PC-3 (cell line): ENCODE measurements around the gene NRBF2. TPM values are rescaled to one million over a fixed set of nuclear protein-coding genes. Genes with fewer than 3 reads are reported as not detected.

Experiments used
- ATAC-seq: fragments of 200-7000 bp; cut with Tn5 transposase; 2 replicates; pipeline ENCODE4 v1.9.1; 2020; ENCODE audit warnings: mild to moderate bottlenecking, moderate library complexity
- BruUV-seq: library from RNA; stranded (reverse); fragments of 400-500 nt; replicated peaks from 2 replicates; lab custom pipeline; 2021; lab: Mats Ljungman, UMichigan
- CTCF ChIA-PET: fragments of 300-600 bp; sonication (Branson Sonifier 250); formaldehyde crosslinking; loops from one replicate; lab custom pipeline; 2022; ENCODE audit warnings: antibody characterized with exemption; lab: Charles Lee
- POLR2A ChIA-PET: fragments of 300-600 bp; sonication (Branson Sonifier 250); formaldehyde crosslinking; loops from one replicate; lab custom pipeline; 2022; ENCODE audit warnings: antibody characterized with exemption; ENCODE audit not compliant: unreplicated experiment; lab: Charles Lee
- DNase-seq: peaks from one replicate; pipeline ENCODE4 v3.0.0-alpha.2; 2015
- H2AFZ ChIP-seq: fragments of 300-600 bp; sonication (generic); 2 replicates; pipeline ENCODE4 v1.6.0; 2016; ENCODE audit warnings: antibody characterized with exemption, low read length
- H3F3A ChIP-seq: fragments of 300-600 bp; sonication (generic); one replicate; pipeline ENCODE4 v1.6.0; 2017; ENCODE audit warnings: antibody characterized with exemption, low read length, control low read depth, mild to moderate bottlenecking; ENCODE audit not compliant: unreplicated experiment
- H3K27ac ChIP-seq: fragments of 300-600 bp; sonication (generic); 2 replicates; pipeline ENCODE4 v1.5.1; 2016; ENCODE audit warnings: mild to moderate bottlenecking, low read length
- H3K27me3 ChIP-seq: fragments of 300-600 bp; sonication (generic); 2 replicates; pipeline ENCODE4 v1.6.1; 2016; ENCODE audit warnings: low read length, mixed read lengths
- H3K36me3 ChIP-seq: fragments of 300-600 bp; sonication (generic); 2 replicates; pipeline ENCODE4 v1.6.1; 2016; ENCODE audit warnings: low read depth, mixed run types, low read length, mixed read lengths
- H3K4me1 ChIP-seq: fragments of 300-600 bp; sonication (generic); 2 replicates; pipeline ENCODE4 v1.5.1; 2016; ENCODE audit warnings: low read length; ENCODE audit not compliant: insufficient read depth
- H3K4me2 ChIP-seq: fragments of 300-600 bp; sonication (generic); 2 replicates; pipeline ENCODE4 v1.6.0; 2016; ENCODE audit warnings: low read length
- H3K4me3 ChIP-seq: fragments of 300-600 bp; sonication (generic); 2 replicates; pipeline ENCODE4 v1.5.1; 2016; ENCODE audit warnings: mild to moderate bottlenecking, low read length, mixed read lengths
- H3K79me2 ChIP-seq: fragments of 300-600 bp; sonication (generic); 2 replicates; pipeline ENCODE4 v1.6.1; 2017; ENCODE audit warnings: low read length, mixed read lengths
- H3K9ac ChIP-seq: fragments of 300-600 bp; sonication (generic); 2 replicates; pipeline ENCODE4 v1.6.0; 2016; ENCODE audit warnings: mild to moderate bottlenecking, low read length
- H3K9me2 ChIP-seq: fragments of 300-600 bp; sonication (generic); replicated peaks from 2 replicates; pipeline ENCODE4 v1.6.1; 2016; ENCODE audit warnings: mixed run types, low read length, mixed read lengths
- H3K9me3 ChIP-seq: fragments of 300-600 bp; sonication (generic); 2 replicates; pipeline ENCODE4 v1.6.1; 2016; ENCODE audit warnings: low read length, mixed read lengths
- H4K20me1 ChIP-seq: fragments of 300-600 bp; sonication (generic); 2 replicates; pipeline ENCODE4 v1.6.1; 2016; ENCODE audit warnings: low read length, mixed read lengths
- EZH2 ChIP-seq: fragments of 300-600 bp; sonication (generic); IDR thresholded peaks from one replicate; pipeline ENCODE4 v1.6.1; 2017; ENCODE audit warnings: antibody characterized with exemption, mild to moderate bottlenecking, low read length; ENCODE audit not compliant: unreplicated experiment
- EZH2phosphoT487 ChIP-seq: fragments of 300-600 bp; sonication (generic); IDR thresholded peaks from 2 replicates; pipeline ENCODE4 v1.6.1; 2018; ENCODE audit warnings: mild to moderate bottlenecking, antibody characterized with exemption, low read length, borderline replicate concordance
- intact Hi-C: fragments of 100-400 bp; cut with micrococcal nuclease; formaldehyde crosslinking; loops from 2 replicates; pipeline ENCODE4 v1.9.0; 2023
- total RNA-seq: library from RNA; depleted of rRNA; stranded (reverse); fragments of >200 nt; gene quantifications from 2 replicates; pipeline ENCODE4 v1.2.3, GENCODE V29; 2014
- TF ChIP-seq, protein P1 (sequence below): fragments of 300-600 bp; sonication (generic); conservative IDR thresholded peaks from 2 replicates; pipeline ENCODE4 v1.5.1; 2017; ENCODE audit warnings: antibody characterized with exemption, low read depth, mild to moderate bottlenecking, low read length

NRBF2 gene
- total RNA-seq, 1 experiment from 2014 or later = 44.4 TPM

GRCh38 chr10:63171255-63171855 is 38.2 kb downstream of the NRBF2 start:
- no peak overlapping the region for H2AFZ ChIP-seq
- H3F3A ChIP-seq = peaks cover 8% of the 10 kb centered on the region
- no peak overlapping the region for H3K9ac ChIP-seq
- CTCF ChIA-PET = interaction anchor here (1.0 kb wide), 1 partner anchor 549 kb away, joined by 3 read pairs; no protein-coding TSS in a partner anchor
- no peak overlapping the region for H3K4me2 ChIP-seq
- H3K36me3 ChIP-seq = peaks cover 89% of the 10 kb centered on the region
- no peak overlapping the region for H3K27ac ChIP-seq
- peaks cover 6% of the 10 kb centered on the region for H4K20me1 ChIP-seq
- H3K9me3 ChIP-seq = no peaks in the 10 kb centered on the region
- TF ChIP-seq EZH2phosphoT487 (no peak), EZH2 (no peak)
- TF ChIP-seq, protein P1, sequence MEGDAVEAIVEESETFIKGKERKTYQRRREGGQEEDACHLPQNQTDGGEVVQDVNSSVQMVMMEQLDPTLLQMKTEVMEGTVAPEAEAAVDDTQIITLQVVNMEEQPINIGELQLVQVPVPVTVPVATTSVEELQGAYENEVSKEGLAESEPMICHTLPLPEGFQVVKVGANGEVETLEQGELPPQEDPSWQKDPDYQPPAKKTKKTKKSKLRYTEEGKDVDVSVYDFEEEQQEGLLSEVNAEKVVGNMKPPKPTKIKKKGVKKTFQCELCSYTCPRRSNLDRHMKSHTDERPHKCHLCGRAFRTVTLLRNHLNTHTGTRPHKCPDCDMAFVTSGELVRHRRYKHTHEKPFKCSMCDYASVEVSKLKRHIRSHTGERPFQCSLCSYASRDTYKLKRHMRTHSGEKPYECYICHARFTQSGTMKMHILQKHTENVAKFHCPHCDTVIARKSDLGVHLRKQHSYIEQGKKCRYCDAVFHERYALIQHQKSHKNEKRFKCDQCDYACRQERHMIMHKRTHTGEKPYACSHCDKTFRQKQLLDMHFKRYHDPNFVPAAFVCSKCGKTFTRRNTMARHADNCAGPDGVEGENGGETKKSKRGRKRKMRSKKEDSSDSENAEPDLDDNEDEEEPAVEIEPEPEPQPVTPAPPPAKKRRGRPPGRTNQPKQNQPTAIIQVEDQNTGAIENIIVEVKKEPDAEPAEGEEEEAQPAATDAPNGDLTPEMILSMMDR = no peak
- no peaks in the 10 kb centered on the region for H3K4me1 ChIP-seq
- intact Hi-C loops = no loop called here
- no peak for DNase-seq
- no peaks in the 10 kb centered on the region for H3K9me2 ChIP-seq
- POLR2A ChIA-PET = no interaction called here
- BruUV-seq = no TSS peak
- no peaks in the 10 kb centered on the region for H3K27me3 ChIP-seq
- no peak overlapping the region for H3K4me3 ChIP-seq
- H3K79me2 ChIP-seq = no peaks in the 10 kb centered on the region
- no peak for ATAC-seq

GRCh38 chr10:63171926-63172325 is 38.8 kb downstream of the NRBF2 start:
- ChIA-PET CTCF (no interaction called here), POLR2A (no interaction called here)
- BruUV-seq = no TSS peak
- H3K4me2 ChIP-seq = no peak overlapping the region
- ATAC-seq = no peak
- intact Hi-C loops = no loop called here
- no peak overlapping the region for H2AFZ ChIP-seq
- no peaks in the 10 kb centered on the region for H3K4me1 ChIP-seq
- no peak overlapping the region for H3K4me3 ChIP-seq
- no peak for DNase-seq
- peaks cover 6% of the 10 kb centered on the region; the same call in 1 of the 2 replicates for H4K20me1 ChIP-seq
- TF ChIP-seq EZH2 (no peak), EZH2phosphoT487 (no peak)
- TF ChIP-seq, protein P1 = no peak
- peaks cover 92% of the 10 kb centered on the region for H3K36me3 ChIP-seq
- no peaks in the 10 kb centered on the region for H3K27me3 ChIP-seq
- H3K9me3 ChIP-seq = no peaks in the 10 kb centered on the region
- H3K9me2 ChIP-seq = no peaks in the 10 kb centered on the region
- no peak overlapping the region for H3K27ac ChIP-seq
- peaks cover 8% of the 10 kb centered on the region for H3F3A ChIP-seq
- H3K9ac ChIP-seq = no peak overlapping the region
- no peaks in the 10 kb centered on the region for H3K79me2 ChIP-seq
